Esophagus (tissue), 2 donors: Measurements from ENCODE around the gene RBM33. TPM values are rescaled to one million over a fixed set of nuclear protein-coding genes. Genes with fewer than 3 reads are reported as not detected.

Experiments
- H3K27ac ChIP-seq, 2 donors: one replicate each; pipeline ENCODE4 v1.5.1; 2013; ENCODE audit warnings: low read depth in 2 of 2, mild to moderate bottlenecking in 2 of 2, inconsistent platforms in 1 of 2, low read length in 1 of 2, moderate library complexity in 1 of 2
- H3K27me3 ChIP-seq, 2 donors: one replicate each; pipeline ENCODE4 v1.6.1; 2013; ENCODE audit warnings: low read length in 2 of 2, control low read depth in 1 of 2, mild to moderate bottlenecking in 1 of 2; ENCODE audit not compliant: insufficient read depth in 2 of 2, control insufficient read depth in 1 of 2
- H3K36me3 ChIP-seq, 2 donors: one replicate each; pipeline ENCODE4 v1.6.1; 2013; ENCODE audit warnings: low read length in 1 of 2; ENCODE audit not compliant: control insufficient read depth in 2 of 2, insufficient read depth in 2 of 2
- H3K4me1 ChIP-seq, 2 donors: one replicate each; pipeline ENCODE4 v1.6.1; 2013; ENCODE audit warnings: low read length in 1 of 2; ENCODE audit not compliant: control insufficient read depth in 2 of 2, insufficient read depth in 2 of 2
- H3K4me3 ChIP-seq, 2 donors: one replicate each; pipeline ENCODE4 v1.5.1; 2013; ENCODE audit warnings: low read length in 2 of 2, mild to moderate bottlenecking in 2 of 2, low read depth in 1 of 2, moderate library complexity in 1 of 2
- H3K9me3 ChIP-seq, 2 donors: one replicate each; pipeline ENCODE4 v1.6.1; 2013; ENCODE audit warnings: mild to moderate bottlenecking in 2 of 2, low read depth in 1 of 2, low read length in 1 of 2, moderate library complexity in 1 of 2; ENCODE audit not compliant: control insufficient read depth in 2 of 2, insufficient read depth in 1 of 2
- WGBS, 2 donors: extraction: QIAGEN DNeasy Blood & Tissue Kit; methylation state at CpG; one replicate each; pipeline ENCODE4 v1.1.7; 2013; 5-methylcytosine and 5-hydroxymethylcytosine counted together
- polyA plus RNA-seq, 2 donors: library from polyadenylated mRNA; stranded (reverse); fragments of 200-250 nt; gene quantifications; one replicate each; pipeline ENCODE4 v1.2.3, GENCODE V29; 2013
- donor health status: healthy with polysubstance abuse.
- donor health status: Bipolar disorder and iron deficiency.

The RBM33 gene
- polyA plus RNA-seq, 2 donors: 11.6 to 25.6 TPM

GRCh38 chr7:155803418-155804376 is 159.2 kb downstream of the RBM33 start:
- peaks cover 14 to 19% of the 10 kb centered on the region in 2 donors for H3K4me1 ChIP-seq
- peak overlapping the region; percentile 38 to 43 for H3K4me3 ChIP-seq
- H3K27ac ChIP-seq: no peak overlapping the region
- H3K27me3 ChIP-seq: peaks cover 12 to 46% of the 10 kb centered on the region in 2 donors
- H3K36me3 ChIP-seq: no peaks in the 10 kb centered on the region
- WGBS, 2 donors: 5 to 11% methylated on average over 79 to 96 of the region's 96 CpGs
- no peaks in the 10 kb centered on the region for H3K9me3 ChIP-seq

DNA sequence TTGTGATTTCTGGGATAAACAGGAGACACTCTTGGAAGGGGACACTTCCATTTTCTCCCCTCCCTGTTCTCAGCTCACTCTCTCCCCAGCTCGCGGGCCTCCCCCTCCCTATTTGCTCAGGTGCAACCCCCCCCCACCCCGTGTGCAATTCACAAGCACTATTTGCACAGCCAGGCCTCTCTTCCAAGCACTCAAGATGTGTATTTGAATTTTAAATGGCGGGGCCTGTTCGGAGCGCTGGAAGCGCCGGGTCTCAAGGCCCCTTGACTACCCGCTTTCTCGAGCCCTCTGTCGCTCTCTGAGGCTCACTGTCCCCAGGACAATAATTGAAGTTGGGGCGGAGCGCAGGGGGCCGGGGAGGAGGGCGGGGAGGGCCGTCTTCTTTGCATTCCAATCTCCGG is 160.0 kb downstream of the RBM33 start:
- 7 to 12% methylated on average over 17 of the region's 17 CpGs for WGBS, 2 donors
- Histone ChIP-seq H3K4me3 (peak overlapping the region in 1 of 2 donors; percentile 38), H3K36me3 (no peaks in the 10 kb centered on the region), H3K27me3 (peaks cover 15 to 53% of the 10 kb centered on the region in 2 donors), H3K4me1 (peaks cover 15 to 19% of the 10 kb centered on the region in 2 donors), H3K9me3 (no peaks in the 10 kb centered on the region), H3K27ac (no peak overlapping the region)

GRCh38 chr7:155804897-155805825 is 160.7 kb downstream of the RBM33 start:
- Histone ChIP-seq H3K9me3 (no peaks in the 10 kb centered on the region), H3K4me3 (peak overlapping the region; percentile 17 to 19), H3K36me3 (no peaks in the 10 kb centered on the region), H3K27me3 (peaks cover 17 to 55% of the 10 kb centered on the region in 2 donors), H3K27ac (no peak overlapping the region), H3K4me1 (peaks cover 18 to 19% of the 10 kb centered on the region in 2 donors)
- WGBS, 2 donors: 1 to 5% methylated on average over 77 to 91 of the region's 91 CpGs

- Histone ChIP-seq H3K4me3 (peak overlapping the region; percentile 17 to 19), H3K9me3 (no peaks in the 10 kb centered on the region), H3K27ac (no peak overlapping the region), H3K36me3 (no peaks in the 10 kb centered on the region), H3K27me3 (peaks cover 21 to 53% of the 10 kb centered on the region in 2 donors), H3K4me1 (peaks cover 18 to 19% of the 10 kb centered on the region in 2 donors)
- 5 to 20% methylated on average over 18 of the region's 18 CpGs for WGBS, 2 donors
Measured at GRCh38 chr7:155805826-155806095, 161.3 kb downstream of the RBM33 start.

- no peak overlapping the region for H3K27ac ChIP-seq
- H3K4me3 ChIP-seq: no peak overlapping the region
- H3K36me3 ChIP-seq: no peaks in the 10 kb centered on the region
- H3K4me1 ChIP-seq: peaks cover 18 to 19% of the 10 kb centered on the region in 2 donors
- H3K27me3 ChIP-seq: peaks cover 21 to 53% of the 10 kb centered on the region in 2 donors
- no peaks in the 10 kb centered on the region for H3K9me3 ChIP-seq
- WGBS, 2 donors: 46 to 48% methylated on average over 47 of the region's 47 CpGs
Measured at GRCh38 chr7:155806096-155806871, 161.8 kb downstream of the RBM33 start.

DNA sequence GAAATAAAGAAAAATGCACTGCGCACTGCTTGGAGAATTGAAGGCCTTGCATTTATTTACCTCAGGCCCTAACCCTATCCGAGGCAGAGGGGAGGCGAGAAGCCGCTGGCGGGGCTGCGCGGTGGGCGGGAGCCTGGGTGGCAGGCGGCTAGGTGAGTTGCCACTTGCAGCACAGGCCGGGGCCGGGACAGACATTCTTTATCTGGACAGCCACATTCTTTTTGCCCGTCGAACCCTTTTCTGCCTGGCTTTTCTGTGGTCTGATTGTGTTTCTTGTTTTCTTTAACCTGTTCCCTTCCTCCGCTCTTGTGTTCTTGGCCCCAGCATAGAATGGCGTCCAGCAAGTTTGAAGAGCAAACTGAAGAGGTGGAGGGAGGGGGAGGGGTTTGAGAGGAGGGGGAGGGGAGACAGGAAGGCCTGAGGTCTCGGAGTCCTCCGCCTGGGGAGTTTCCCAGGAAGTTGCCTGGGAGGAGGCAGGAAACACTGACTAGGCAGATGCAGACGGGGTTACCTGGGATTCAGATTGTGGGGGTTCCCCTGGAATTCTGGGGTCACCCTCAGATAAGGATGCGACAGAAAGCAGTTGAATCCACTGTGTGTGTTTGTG is 162.7 kb downstream of the RBM33 start:
- Histone ChIP-seq H3K27me3 (peaks cover 21 to 53% of the 10 kb centered on the region in 2 donors), H3K4me1 (peaks cover 18 to 23% of the 10 kb centered on the region in 2 donors), H3K9me3 (no peaks in the 10 kb centered on the region), H3K36me3 (no peaks in the 10 kb centered on the region), H3K27ac (no peak overlapping the region), H3K4me3 (no peak overlapping the region)
- 52 to 54% methylated on average over 19 of the region's 19 CpGs for WGBS, 2 donors

- H3K4me1 ChIP-seq: peaks cover 18 to 24% of the 10 kb centered on the region in 2 donors
- 19 to 27% methylated on average over 26 to 33 of the region's 33 CpGs for WGBS, 2 donors
- no peak overlapping the region for H3K27ac ChIP-seq
- H3K36me3 ChIP-seq: no peaks in the 10 kb centered on the region
- H3K4me3 ChIP-seq: no peak overlapping the region
- peaks cover 23 to 53% of the 10 kb centered on the region in 2 donors for H3K27me3 ChIP-seq
- no peaks in the 10 kb centered on the region for H3K9me3 ChIP-seq
Measured at GRCh38 chr7:155807789-155808548, 163.5 kb downstream of the RBM33 start.

DNA sequence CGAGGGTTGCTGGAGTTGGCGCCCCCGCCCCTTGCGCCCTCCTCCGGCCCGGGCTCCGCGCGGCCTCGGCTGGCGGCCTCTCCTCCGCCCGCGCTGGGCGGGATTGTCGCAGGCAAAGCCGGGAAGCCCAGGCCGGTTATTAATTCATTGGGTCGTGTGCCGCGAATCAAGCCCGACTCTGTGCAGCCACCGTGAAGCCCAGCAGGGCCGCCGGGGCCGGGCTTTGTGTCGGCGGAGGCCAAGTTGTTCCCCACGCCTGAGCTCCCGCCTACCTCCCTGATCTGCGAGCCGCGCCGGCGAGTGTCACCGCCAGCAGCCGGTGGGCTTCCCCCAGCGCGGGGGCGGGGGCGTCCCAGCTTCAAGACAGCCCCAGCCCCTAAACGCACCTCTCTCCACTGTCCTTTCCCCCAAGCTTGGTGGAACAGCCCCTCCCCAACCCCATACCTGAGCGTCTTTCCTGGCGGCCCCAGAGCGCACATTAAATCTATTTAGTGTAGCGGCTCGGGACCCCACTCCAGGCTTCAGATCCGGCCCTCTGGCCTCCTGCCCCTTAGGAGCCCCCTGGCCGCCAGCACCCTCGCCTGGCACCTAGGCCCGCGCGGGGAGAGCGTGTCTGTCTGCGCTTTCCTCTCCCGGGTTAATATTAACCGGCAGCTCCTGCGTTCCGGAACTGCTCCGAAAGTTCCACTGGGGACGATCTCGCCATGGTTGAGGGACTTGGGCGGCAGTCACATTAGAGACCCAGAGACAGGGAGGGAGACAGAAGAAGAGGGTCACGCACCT is 164.3 kb downstream of the RBM33 start:
- Histone ChIP-seq H3K4me1 (peaks cover 18 to 19% of the 10 kb centered on the region in 2 donors), H3K36me3 (no peaks in the 10 kb centered on the region)

More for the DNA sequence above, 164.3 kb downstream of the RBM33 start:
- peaks cover 21 to 47% of the 10 kb centered on the region in 2 donors for H3K27me3 ChIP-seq
- peak overlapping the region in 1 of 2 donors; percentile 30 for H3K4me3 ChIP-seq
- H3K27ac ChIP-seq: no peak overlapping the region
- H3K9me3 ChIP-seq: no peaks in the 10 kb centered on the region
- WGBS, 2 donors: 0 to 1% methylated on average over 48 to 64 of the region's 64 CpGs
